GM23338 (cell line): Measurements from ENCODE around the gene DOCK3. TPM values are rescaled to one million over a fixed set of nuclear protein-coding genes. Genes with fewer than 3 reads are reported as not detected.

Experiments used
- ATAC-seq: fragments of 200-7000 bp; cut with Tn5 transposase; 3 replicates; pipeline ENCODE4 v1.9.1; 2020
- DNase-seq: peaks from one replicate; pipeline ENCODE4 v3.0.0-alpha.2; 2015; ENCODE audit warnings: low spot score
- H2AFZ ChIP-seq: fragments of 200-600 bp; sonication (generic); 2 replicates; pipeline ENCODE4 v1.8.0; 2016; ENCODE audit warnings: antibody characterized with exemption, mild to moderate bottlenecking, moderate library complexity
- H3F3A ChIP-seq: fragments of 200-600 bp; sonication (generic); replicated peaks from 2 replicates; pipeline ENCODE4 v1.8.0; 2017; ENCODE audit warnings: antibody characterized with exemption, mixed run types, low read depth
- H3K27ac ChIP-seq: fragments of 200-600 bp; sonication (generic); 2 replicates; pipeline ENCODE4 v1.6.1; 2016; ENCODE audit warnings: low read depth
- H3K27me3 ChIP-seq: fragments of 200-600 bp; sonication (generic); 2 replicates; pipeline ENCODE4 v1.8.0; 2016; ENCODE audit warnings: mild to moderate bottlenecking, mixed run types, moderate library complexity; ENCODE audit not compliant: insufficient read depth
- H3K36me3 ChIP-seq: fragments of 200-600 bp; sonication (generic); 2 replicates; pipeline ENCODE4 v1.8.0; 2016; ENCODE audit warnings: mild to moderate bottlenecking; ENCODE audit not compliant: insufficient read depth
- H3K4me1 ChIP-seq: fragments of 200-600 bp; sonication (generic); 2 replicates; pipeline ENCODE4 v1.8.0; 2016; ENCODE audit warnings: mild to moderate bottlenecking, moderate library complexity; ENCODE audit not compliant: insufficient read depth
- H3K4me2 ChIP-seq: fragments of 200-600 bp; sonication (generic); 2 replicates; pipeline ENCODE4 v1.7.1; 2017; ENCODE audit warnings: mixed run types
- H3K4me3 ChIP-seq: fragments of 200-600 bp; sonication (generic); 2 replicates; pipeline ENCODE4 v1.6.1; 2016; ENCODE audit warnings: mixed run types
- H3K79me2 ChIP-seq: fragments of 200-600 bp; sonication (generic); replicated peaks from 2 replicates; pipeline ENCODE4 v1.8.0; 2017; ENCODE audit warnings: mild to moderate bottlenecking; ENCODE audit not compliant: insufficient read depth
- H3K9me2 ChIP-seq: fragments of 200-600 bp; sonication (generic); 2 replicates; pipeline ENCODE4 v1.8.0; 2017; ENCODE audit not compliant: insufficient read depth
- H4K20me1 ChIP-seq: fragments of 200-600 bp; sonication (generic); replicated peaks from 2 replicates; pipeline ENCODE4 v1.8.0; 2017; ENCODE audit warnings: mild to moderate bottlenecking; ENCODE audit not compliant: insufficient read depth
- H3K27ac Mint-ChIP-seq: 2 replicates; pipeline ENCODE4 v1.8.0; 2020; ENCODE audit warnings: inconsistent platforms, mild to moderate bottlenecking, moderate library complexity, mixed read lengths
- H3K27me3 Mint-ChIP-seq: 3 replicates; pipeline ENCODE4 v1.8.0; 2022; ENCODE audit warnings: low read depth, mild to moderate bottlenecking, moderate library complexity, mixed read lengths, inconsistent platforms; ENCODE audit not compliant: insufficient read depth, poor library complexity
- H3K36me3 Mint-ChIP-seq: 3 replicates; pipeline ENCODE4 v1.8.0; 2021; ENCODE audit warnings: low read depth, mild to moderate bottlenecking, inconsistent platforms, moderate library complexity, mixed read lengths
- H3K4me1 Mint-ChIP-seq: 3 replicates; pipeline ENCODE4 v1.8.0; 2020; ENCODE audit warnings: mild to moderate bottlenecking, inconsistent platforms, mixed read lengths
- H3K4me3 Mint-ChIP-seq: 3 replicates; pipeline ENCODE4 v1.8.0; 2021; ENCODE audit warnings: moderate library complexity, mild to moderate bottlenecking, inconsistent platforms, mixed read lengths
- H3K9me3 Mint-ChIP-seq: 3 replicates; pipeline ENCODE4 v1.8.0; 2020; ENCODE audit warnings: moderate library complexity, mild to moderate bottlenecking, inconsistent platforms, mixed read lengths
- EZH2phosphoT487 ChIP-seq: fragments of 200-600 bp; sonication (generic); IDR thresholded peaks from one replicate; pipeline ENCODE4 v1.8.1; 2018; ENCODE audit warnings: antibody characterized with exemption; ENCODE audit not compliant: unreplicated experiment
- JUNB ChIP-seq: IDR thresholded peaks from one replicate; pipeline ENCODE4 v1.6.1; 2016; ENCODE audit warnings: antibody characterized with exemption; ENCODE audit not compliant: unreplicated experiment
- POLR2AphosphoS5 ChIP-seq: IDR thresholded peaks from 2 replicates; pipeline ENCODE4 v1.6.1; 2016; ENCODE audit warnings: antibody characterized with exemption, low read depth
- ZNF331 ChIP-seq: fragments of 250-450 bp; sonication (Bioruptor Pico); IDR thresholded peaks from 2 replicates; pipeline ENCODE4 v1.5.0; 2020; ENCODE audit warnings: low read depth, mild to moderate bottlenecking, moderate library complexity
- polyA plus RNA-seq: library from polyadenylated mRNA; unstranded; fragments of >200 nt; fragmentation: Nextera tagmentation; extraction: Ambion mirVana; gene quantifications from 2 replicates; pipeline ENCODE4 v1.2.1, GENCODE V29; 2016
- total RNA-seq: library from RNA; depleted of rRNA; stranded (reverse); fragments of >200 nt; shearing (Covaris generic); gene quantifications from 2 replicates; pipeline ENCODE4 v1.2.3, GENCODE V29; 2014
- TF ChIP-seq, protein P1 (sequence below): fragments of 250-450 bp; sonication (Bioruptor Pico); IDR thresholded peaks from 2 replicates; pipeline ENCODE4 v1.5.0; 2020; ENCODE audit warnings: mild to moderate bottlenecking, moderate library complexity
- TF ChIP-seq, protein P2 (sequence below): IDR thresholded peaks from 2 replicates; pipeline ENCODE4 v1.6.1; 2016; ENCODE audit warnings: antibody characterized with exemption

The DOCK3 gene
- total and polyA plus RNA-seq, 2 experiments from 2014 or later: 2.4 to 5.6 TPM

DNA sequence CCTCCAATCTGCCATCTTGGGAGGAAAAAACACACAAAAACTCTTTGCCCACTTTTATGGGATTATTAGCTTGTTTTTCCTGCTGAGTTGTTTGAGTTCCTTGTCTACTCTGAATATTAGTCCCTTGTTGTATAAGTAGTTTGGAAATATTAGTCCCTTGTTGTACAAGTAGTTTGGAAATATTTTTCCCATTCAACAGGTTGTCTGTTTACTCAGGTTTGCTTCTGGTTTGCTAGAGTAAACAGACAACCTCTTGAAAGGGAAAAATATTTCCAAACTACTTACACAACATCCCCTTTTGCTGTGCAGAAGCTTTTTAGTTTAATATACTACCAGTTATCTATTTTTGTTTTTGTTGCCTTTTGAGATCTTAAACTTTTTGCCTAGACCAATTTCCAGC lies 517.0 kb downstream of the DOCK3 start (continued):
- TF ChIP-seq, protein P1, sequence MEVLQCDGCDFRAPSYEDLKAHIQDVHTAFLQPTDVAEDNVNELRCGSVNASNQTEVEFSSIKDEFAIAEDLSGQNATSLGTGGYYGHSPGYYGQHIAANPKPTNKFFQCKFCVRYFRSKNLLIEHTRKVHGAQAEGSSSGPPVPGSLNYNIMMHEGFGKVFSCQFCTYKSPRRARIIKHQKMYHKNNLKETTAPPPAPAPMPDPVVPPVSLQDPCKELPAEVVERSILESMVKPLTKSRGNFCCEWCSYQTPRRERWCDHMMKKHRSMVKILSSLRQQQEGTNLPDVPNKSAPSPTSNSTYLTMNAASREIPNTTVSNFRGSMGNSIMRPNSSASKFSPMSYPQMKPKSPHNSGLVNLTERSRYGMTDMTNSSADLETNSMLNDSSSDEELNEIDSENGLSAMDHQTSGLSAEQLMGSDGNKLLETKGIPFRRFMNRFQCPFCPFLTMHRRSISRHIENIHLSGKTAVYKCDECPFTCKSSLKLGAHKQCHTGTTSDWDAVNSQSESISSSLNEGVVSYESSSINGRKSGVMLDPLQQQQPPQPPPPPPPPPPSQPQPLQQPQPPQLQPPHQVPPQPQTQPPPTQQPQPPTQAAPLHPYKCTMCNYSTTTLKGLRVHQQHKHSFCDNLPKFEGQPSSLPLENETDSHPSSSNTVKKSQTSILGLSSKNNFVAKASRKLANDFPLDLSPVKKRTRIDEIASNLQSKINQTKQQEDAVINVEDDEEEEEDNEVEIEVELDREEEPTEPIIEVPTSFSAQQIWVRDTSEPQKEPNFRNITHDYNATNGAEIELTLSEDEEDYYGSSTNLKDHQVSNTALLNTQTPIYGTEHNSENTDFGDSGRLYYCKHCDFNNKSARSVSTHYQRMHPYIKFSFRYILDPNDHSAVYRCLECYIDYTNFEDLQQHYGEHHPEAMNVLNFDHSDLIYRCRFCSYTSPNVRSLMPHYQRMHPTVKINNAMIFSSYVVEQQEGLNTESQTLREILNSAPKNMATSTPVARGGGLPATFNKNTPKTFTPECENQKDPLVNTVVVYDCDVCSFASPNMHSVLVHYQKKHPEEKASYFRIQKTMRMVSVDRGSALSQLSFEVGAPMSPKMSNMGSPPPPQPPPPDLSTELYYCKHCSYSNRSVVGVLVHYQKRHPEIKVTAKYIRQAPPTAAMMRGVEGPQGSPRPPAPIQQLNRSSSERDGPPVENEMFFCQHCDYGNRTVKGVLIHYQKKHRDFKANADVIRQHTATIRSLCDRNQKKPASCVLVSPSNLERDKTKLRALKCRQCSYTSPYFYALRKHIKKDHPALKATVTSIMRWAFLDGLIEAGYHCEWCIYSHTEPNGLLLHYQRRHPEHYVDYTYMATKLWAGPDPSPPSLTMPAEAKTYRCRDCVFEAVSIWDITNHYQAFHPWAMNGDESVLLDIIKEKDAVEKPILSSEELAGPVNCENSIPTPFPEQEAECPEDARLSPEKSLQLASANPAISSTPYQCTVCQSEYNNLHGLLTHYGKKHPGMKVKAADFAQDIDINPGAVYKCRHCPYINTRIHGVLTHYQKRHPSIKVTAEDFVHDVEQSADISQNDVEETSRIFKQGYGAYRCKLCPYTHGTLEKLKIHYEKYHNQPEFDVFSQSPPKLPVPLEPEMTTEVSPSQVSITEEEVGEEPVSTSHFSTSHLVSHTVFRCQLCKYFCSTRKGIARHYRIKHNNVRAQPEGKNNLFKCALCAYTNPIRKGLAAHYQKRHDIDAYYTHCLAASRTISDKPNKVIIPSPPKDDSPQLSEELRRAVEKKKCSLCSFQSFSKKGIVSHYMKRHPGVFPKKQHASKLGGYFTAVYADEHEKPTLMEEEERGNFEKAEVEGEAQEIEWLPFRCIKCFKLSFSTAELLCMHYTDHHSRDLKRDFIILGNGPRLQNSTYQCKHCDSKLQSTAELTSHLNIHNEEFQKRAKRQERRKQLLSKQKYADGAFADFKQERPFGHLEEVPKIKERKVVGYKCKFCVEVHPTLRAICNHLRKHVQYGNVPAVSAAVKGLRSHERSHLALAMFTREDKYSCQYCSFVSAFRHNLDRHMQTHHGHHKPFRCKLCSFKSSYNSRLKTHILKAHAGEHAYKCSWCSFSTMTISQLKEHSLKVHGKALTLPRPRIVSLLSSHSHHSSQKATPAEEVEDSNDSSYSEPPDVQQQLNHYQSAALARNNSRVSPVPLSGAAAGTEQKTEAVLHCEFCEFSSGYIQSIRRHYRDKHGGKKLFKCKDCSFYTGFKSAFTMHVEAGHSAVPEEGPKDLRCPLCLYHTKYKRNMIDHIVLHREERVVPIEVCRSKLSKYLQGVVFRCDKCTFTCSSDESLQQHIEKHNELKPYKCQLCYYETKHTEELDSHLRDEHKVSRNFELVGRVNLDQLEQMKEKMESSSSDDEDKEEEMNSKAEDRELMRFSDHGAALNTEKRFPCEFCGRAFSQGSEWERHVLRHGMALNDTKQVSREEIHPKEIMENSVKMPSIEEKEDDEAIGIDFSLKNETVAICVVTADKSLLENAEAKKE: no peak
- TF ChIP-seq JUNB (no peak), ZNF331 (CRISPR knock-in tag) (no peak)

DNA sequence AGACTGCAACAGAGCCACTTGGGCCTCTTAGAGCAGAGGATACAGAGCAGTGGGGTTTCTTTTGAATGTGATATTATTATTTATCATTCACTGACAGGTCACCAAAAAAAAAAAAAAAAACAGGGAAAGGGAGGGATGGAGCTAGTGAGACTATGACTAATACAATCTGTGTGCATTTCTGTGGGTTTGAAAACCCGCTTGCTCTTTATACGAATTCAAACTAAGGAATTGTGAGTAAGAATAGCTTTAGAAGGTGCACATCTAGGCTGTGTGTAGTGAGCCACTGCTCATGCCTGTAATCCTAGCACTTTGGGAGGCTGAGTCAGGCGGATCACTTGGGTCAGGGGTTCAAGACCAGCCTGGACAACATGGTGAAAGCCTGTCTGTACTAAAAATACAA lies 523.8 kb downstream of the DOCK3 start:
- H4K20me1 ChIP-seq: no peaks in the 10 kb centered on the region
- TF ChIP-seq, protein P2, sequence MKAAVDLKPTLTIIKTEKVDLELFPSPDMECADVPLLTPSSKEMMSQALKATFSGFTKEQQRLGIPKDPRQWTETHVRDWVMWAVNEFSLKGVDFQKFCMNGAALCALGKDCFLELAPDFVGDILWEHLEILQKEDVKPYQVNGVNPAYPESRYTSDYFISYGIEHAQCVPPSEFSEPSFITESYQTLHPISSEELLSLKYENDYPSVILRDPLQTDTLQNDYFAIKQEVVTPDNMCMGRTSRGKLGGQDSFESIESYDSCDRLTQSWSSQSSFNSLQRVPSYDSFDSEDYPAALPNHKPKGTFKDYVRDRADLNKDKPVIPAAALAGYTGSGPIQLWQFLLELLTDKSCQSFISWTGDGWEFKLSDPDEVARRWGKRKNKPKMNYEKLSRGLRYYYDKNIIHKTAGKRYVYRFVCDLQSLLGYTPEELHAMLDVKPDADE: no peak
- TF ChIP-seq, protein P1: no peak
- TF ChIP-seq ZNF331 (CRISPR knock-in tag) (no peak), EZH2phosphoT487 (no peak), JUNB (no peak), POLR2AphosphoS5 (no peak)

More for the DNA sequence above, 523.8 kb downstream of the DOCK3 start:
- ATAC-seq (no peak), DNase-seq (no peak)
- Histone ChIP-seq H3K9me2 (no peaks in the 10 kb centered on the region), H2AFZ (no peak overlapping the region), H3K79me2 (no peaks in the 10 kb centered on the region), H3K27me3 (no peaks in the 10 kb centered on the region), H3K36me3 (no peaks in the 10 kb centered on the region; the same call in 1 of the 2 replicates), H3F3A (no peaks in the 10 kb centered on the region), H3K27ac (no peak overlapping the region), H3K4me3 (no peak overlapping the region), H3K4me1 (no peaks in the 10 kb centered on the region), H3K4me2 (no peak overlapping the region)
- no peak overlapping the region for H3K27ac Mint-ChIP-seq
- H3K27me3 Mint-ChIP-seq: no peaks in the 10 kb centered on the region
- H3K4me3 Mint-ChIP-seq: no peak overlapping the region
- H3K36me3 Mint-ChIP-seq: peaks cover 17% of the 10 kb centered on the region
- H3K9me3 Mint-ChIP-seq: peaks cover 32% of the 10 kb centered on the region
- H3K4me1 Mint-ChIP-seq: no peaks in the 10 kb centered on the region
